Left colon (tissue), 2 donors: Measurements from ENCODE around the gene GALR3. TPM values are rescaled to one million over a fixed set of nuclear protein-coding genes. Genes with fewer than 3 reads are reported as not detected.
A peak's percentile ranks its signal among the peaks of the same experiment; 100 is the strongest.

Source experiments
- ATAC-seq: fragments of 200-7000 bp; cut with Tn5 transposase; one replicate; pipeline ENCODE4 v1.9.1; 2020; ENCODE audit warnings: mild to moderate bottlenecking, moderate library complexity
- DNase-seq, 2 donors: peaks; one replicate each; pipeline ENCODE4 v3.0.0-alpha.2; 2020
- intact Hi-C, 2 donors: fragments of 100-400 bp; cut with DNase I in 1 of 2; cut with micrococcal nuclease in 1 of 2; formaldehyde crosslinking; loops; one replicate each; pipeline versions ENCODE4 v1.11.2 to v1.14.0; 2022; cut with DNase I, micrococcal nuclease
- total RNA-seq, 2 donors: library from RNA; stranded (reverse); fragmentation: NEBNext Ultra II Directional; extraction: Animal tissue kit (Norgen Biotek cat#: 25700); gene quantifications; one replicate each; pipeline ENCODE4 v1.2.1, GENCODE V29; 2021
- donor health status: DM: no; HTN: no; CAD: no.
- donor health status: DM: yes; HTN: yes; CAD: no.

Gene GALR3
- total RNA-seq, 2 donors from 2014 or later = not detected

GRCh38 chr22:37816543-37817180, 6.5 kb upstream of the GALR3 start:
- ATAC-seq (no peak), DNase-seq (no peak)
- intact Hi-C loops = loop anchor here (5.0 to 10.0 kb wide), 2 partner anchors 48 to 151 kb away; no protein-coding TSS in a partner anchor

DNA sequence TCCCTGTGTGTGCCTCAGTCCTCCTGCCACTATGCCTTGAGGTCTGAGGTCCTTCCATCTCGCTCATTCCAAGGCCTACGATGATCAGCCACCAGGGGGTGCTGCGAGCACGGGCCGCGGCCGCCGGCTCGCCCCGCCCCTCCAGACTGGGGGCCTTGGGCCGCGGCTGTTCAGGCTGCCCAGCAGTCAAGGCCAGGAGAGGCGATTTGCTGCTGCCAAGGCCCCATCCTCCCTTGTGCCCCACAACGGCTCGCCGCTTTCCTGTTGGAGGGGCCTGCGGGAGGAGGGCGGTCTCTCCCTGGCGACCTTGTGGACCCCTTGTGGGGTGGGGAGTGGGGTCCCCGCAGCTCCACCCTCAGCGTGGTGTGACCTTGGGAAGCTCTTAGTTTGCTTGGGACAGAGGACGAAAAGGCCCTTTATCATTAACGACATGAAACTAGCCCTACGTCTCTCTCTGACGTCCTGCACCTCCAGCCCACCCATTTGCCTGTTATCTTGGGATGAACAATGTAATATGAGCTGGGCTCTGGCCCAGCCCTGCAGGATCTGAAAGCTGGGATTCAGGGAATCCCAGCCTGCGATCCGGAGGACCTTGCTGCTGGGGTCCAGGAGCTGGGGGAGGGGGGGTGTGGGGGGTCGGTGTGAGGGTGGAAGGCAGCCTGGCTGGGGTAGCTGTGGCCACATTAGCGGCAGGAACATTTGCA, 5.3 kb upstream of the GALR3 start:
- intact Hi-C loops = loop anchor here (5.0 to 10.0 kb wide), 2 partner anchors 47 to 149 kb away; no protein-coding TSS in a partner anchor

GRCh38 chr22:37818409-37819104, 4.6 kb upstream of the GALR3 start:
- ATAC-seq (peak; percentile 79), DNase-seq (peak; percentile 65 to 82)
- intact Hi-C loops = loop anchor here (5.0 to 10.0 kb wide), 2 partner anchors 46 to 149 kb away; no protein-coding TSS in a partner anchor

More for the DNA sequence above, 5.3 kb upstream of the GALR3 start:
- DNase-seq (peak; percentile 67 to 92), ATAC-seq (peak; percentile 83)

DNA sequence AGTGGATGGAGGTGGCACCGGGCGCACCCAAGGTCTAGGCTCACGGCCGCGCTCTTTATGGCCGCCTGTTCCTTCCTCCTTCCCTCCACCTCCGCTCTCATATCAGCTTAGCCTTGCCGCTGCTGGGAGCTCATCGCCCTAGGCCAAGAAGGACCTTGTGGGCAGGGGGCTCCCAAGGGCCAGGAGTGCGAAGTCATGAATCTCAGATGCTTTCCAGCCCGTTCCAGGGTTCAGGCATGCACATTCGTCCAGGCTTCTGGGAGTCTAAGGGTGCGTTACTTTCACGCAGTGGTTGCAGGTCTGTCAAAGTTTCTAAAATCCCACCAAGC, 4.1 kb upstream of the GALR3 start:
- ATAC-seq = peak; percentile 71
- intact Hi-C loops = loop anchor here (5.0 to 10.0 kb wide), 2 partner anchors 46 to 148 kb away; no protein-coding TSS in a partner anchor
- DNase-seq = no peak

- intact Hi-C loops = loop anchor here in 1 of 2 donors (5.0 kb wide), 1 partner anchor 42 kb away; no protein-coding TSS in a partner anchor
- DNase-seq = no peak
- ATAC-seq = no peak
Measured at GRCh38 chr22:37820350-37820749, 2.8 kb upstream of the GALR3 start.

GRCh38 chr22:37822079-37822833, 926 bp upstream of the GALR3 start:
- DNase-seq (no peak), ATAC-seq (no peak)
- intact Hi-C loops = loop anchor here in 1 of 2 donors (5.0 kb wide), 1 partner anchor 40 kb away; no protein-coding TSS in a partner anchor

- ATAC-seq = peak; percentile 76
- intact Hi-C loops = loop anchor here in 1 of 2 donors (5.0 kb wide), 1 partner anchor 37 kb away; no protein-coding TSS in a partner anchor
- DNase-seq = peak in 1 of 2 donors; percentile 43
Measured at GRCh38 chr22:37824674-37825641, 1.8 kb downstream of the GALR3 start.

DNA sequence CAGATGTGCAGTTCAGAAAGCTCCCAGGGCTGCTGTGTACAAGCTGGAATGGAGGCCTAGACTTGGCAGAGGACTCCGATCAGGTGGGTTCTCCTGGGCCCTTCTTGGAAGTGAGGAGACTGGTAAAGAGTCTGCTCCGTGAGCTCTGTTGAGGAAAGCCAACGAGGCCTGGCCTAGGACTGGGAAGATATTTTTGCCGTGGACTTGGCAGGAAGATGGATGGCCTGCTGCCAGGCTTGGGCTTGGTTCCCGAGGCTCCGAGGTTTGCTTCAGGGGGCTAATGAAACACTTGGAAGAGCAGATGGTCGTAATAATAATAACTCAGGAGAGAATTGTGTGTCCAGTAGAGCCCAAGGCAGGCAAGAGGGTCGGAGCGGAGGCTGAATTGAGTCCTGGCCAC, 3.9 kb downstream of the GALR3 start:
- no peak for ATAC-seq
- intact Hi-C loops = no loop called here

GRCh38 chr22:37830093-37830842, 7.1 kb downstream of the GALR3 start:
- no peak for DNase-seq
- ATAC-seq = no peak
- intact Hi-C loops = no loop called here

More for the DNA sequence above, 3.9 kb downstream of the GALR3 start:
- DNase-seq = no peak

DNA sequence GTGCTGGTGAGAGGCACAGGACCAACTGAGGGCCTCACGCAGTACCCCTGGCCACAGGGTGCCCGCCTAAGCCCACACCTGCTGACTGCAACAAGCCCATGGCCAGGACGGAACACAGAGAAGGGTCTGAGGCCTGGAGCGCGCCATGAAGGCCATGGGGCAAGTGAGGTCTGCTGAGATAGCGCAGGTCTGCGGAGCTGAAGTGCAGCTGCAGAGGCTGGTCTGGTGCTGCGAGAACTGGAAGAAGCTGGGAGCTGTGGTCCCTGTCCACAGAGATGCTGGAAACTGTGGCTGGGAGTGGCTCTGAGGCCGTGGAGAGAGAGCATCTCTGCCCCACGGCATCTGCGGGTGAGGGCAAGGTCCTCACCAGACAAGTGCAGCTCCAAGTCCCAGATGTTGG, 8.3 kb downstream of the GALR3 start:
- DNase-seq = no peak
- no peak for ATAC-seq
- intact Hi-C loops = no loop called here

DNA sequence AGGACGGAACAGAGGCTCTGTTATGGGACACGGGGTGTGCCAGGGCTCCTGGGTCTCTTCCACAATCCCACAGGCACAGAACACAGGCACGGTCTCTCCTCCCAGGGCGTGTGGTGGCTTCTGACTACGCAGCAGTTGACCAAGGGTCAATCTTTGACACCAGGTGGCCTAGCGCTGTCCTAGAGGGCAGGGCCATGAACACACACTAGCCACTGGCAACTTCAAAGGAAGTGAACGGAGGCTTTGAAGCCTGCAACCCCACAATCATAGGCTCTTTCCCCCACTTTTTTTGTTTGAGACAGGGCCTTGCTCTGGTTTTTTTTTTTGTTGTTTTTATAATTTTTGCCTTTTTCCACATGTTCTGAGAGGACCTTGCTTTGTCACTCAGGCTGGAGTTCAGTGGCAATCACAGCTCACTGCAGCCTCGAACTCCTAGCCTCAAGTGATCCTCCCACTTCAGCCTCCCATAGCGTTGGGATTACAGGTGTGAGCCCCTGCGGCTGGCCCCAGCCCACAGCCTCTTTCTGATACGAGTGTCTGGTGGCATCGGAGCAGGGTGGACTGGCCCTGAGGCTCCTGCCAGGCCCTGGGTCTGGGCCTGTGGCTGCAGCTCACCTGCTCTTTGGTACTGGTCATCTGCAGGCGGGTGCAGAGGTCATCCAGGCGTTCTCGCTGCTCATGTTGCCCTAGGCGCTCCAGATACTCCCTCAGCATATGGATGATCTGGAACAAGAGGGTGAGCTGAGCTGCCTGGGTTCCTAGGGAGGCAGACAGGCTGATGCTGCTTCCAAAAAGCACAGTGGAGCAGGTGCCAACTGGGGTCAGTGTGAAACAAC, 9.1 kb downstream of the GALR3 start:
- intact Hi-C loops = no loop called here
- no peak for DNase-seq
- ATAC-seq = no peak

DNA sequence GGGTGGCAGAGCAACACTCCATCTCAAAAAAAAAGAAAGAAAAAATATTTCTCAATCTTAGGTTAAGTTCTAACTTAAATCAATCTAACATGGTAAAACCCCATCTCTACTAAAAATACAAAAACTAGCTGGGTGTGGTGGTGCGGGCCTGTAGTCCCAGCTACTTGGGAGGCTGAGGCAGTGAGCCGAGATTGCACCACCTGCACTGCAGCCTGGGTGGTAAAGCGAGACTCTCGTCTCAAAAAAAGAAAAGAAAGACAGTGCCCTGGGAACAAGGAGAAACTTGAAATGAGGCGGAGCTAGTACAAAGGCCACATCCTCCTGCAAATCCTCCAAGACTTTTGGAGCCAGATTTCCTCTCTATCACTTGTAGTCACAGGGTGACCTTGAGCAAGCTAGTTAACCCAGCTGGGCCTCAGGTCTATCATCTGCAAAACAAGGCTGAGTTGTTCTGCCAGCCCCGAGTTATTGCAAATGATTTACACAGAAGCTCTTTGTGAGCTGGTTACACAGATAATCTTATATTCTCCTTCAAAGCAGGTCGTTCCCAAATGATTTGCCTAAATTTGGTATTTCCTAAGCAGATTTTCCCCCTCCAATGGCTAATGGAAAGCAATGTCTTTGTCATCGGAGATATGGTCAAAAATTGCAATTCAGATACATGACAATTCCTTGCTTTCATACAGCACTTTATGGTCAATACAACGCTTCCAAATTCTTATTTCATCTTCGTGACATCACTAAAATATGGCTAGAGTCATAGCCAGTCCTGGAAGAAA, 19.0 kb downstream of the GALR3 start:
- peak; percentile 26 for ATAC-seq
- peak in 1 of 2 donors; percentile 39 for DNase-seq
- intact Hi-C loops = no loop called here

DNA sequence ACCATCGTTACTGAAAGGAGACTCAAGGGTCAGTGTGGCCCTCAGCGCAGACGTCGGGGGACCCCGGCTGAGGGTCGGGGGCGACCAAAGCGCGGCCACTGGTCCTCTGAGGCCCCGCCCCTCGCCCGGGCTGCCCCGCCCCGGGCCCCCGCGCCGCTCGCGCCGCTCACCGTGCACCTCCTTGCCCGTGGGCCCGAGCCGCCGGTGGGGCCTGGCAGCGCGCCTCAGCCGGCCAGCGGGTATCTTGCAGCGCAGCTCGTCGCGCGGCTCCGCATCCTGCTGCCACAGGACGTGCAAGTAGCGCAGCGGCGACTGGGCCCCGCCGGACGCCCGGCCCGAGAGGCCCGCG, 20.5 kb downstream of the GALR3 start:
- intact Hi-C loops = no loop called here
- DNase-seq = peak; percentile 36 to 65
- peak; percentile 45 for ATAC-seq

DNA sequence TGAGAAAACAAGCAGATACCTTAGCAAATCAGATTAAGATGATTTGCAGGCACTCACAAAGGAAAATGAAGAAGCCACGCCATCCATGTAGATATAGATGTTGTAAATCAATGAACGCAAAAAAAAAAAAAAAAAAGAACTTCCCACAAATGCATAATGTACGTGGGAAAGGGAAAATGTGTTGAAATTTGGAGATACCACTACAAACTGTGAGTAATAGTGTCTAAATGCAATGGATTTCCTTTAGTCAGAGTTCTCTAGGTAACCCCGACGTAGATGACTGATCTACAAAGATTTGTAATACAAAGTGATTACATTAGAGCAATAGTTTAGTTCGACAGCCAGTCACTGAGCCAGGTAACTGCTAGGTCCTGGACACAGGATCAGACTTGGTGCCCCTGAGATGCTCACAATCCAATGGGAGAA, 21.7 kb downstream of the GALR3 start:
- DNase-seq (no peak), ATAC-seq (no peak)
- intact Hi-C loops = no loop called here

DNA sequence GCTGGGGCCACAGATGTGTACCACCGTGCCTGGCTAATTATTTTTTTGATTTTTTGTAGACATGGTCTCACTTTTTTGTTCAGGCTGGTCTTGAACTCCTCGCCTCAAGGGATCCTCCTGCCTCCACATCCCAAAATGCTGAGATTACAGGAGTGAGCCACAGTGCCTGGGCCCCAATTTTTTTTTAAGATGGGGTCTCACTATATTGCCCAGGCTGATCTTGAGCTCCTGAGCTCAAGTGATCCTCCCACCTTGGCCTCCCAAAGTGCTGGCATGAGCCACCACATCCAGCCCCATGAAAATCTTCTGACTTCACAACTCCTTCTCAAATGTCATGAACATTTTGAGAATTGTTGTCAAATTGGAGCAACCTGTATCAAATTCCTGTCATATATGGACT, 23.3 kb downstream of the GALR3 start:
- intact Hi-C loops = no loop called here
- ATAC-seq (no peak), DNase-seq (no peak)
